HG02981 (cell line): ENCODE results near the gene GALK1.
"Not testable (repeated sequence)": the region's sequence is repeated elsewhere in the genome, so short reads cannot be mapped to it uniquely, and the experiment has no call there.

Experiments
- ATAC-seq: cut with Tn5 transposase; IDR thresholded peaks from one replicate; pipeline ENCODE4 v1.9.1; 2021; ENCODE audit warnings: mild to moderate bottlenecking, moderate library complexity; ENCODE audit not compliant: unreplicated experiment

GALK1 gene

GRCh38 chr17:75784473-75785015, 19.6 kb upstream of the GALK1 start, which contains the start of gene UNK:
UNK (plus strand) TSS chr17:75784806; CDS start chr17:75784881, 75 bp downstream.
- peak; percentile 59 for ATAC-seq

GRCh38 chr17:75783803-75784472, 18.9 kb upstream of the GALK1 start:
- ATAC-seq: no peak

- no peak for ATAC-seq
These were observed 18.2 kb upstream of the GALK1 start for GRCh38 chr17:75783069-75783783.

- ATAC-seq: no peak
These were observed 15.2 kb upstream of the GALK1 start for GRCh38 chr17:75779987-75780889.

- peak; percentile 65 for ATAC-seq
These were observed 14.4 kb upstream of the GALK1 start for GRCh38 chr17:75779250-75779986.

GRCh38 chr17:75778861-75779249, 13.9 kb upstream of the GALK1 start:
- ATAC-seq: peak; percentile 5

GRCh38 chr17:75778066-75778860, 13.3 kb upstream of the GALK1 start:
- ATAC-seq: not testable (repeated sequence)

GRCh38 chr17:75777296-75777922, 12.4 kb upstream of the GALK1 start:
- no peak for ATAC-seq

GRCh38 chr17:75776386-75777295, 11.6 kb upstream of the GALK1 start:
- ATAC-seq: no peak

GRCh38 chr17:75774991-75775668, 10.1 kb upstream of the GALK1 start:
- ATAC-seq: no peak

- no peak for ATAC-seq
These were observed 9.5 kb upstream of the GALK1 start for GRCh38 chr17:75774471-75774990.

GRCh38 chr17:75773808-75774470, 8.9 kb upstream of the GALK1 start:
- no peak for ATAC-seq

GRCh38 chr17:75773121-75773807, 8.3 kb upstream of the GALK1 start:
- no peak for ATAC-seq

GRCh38 chr17:75771334-75772281, 6.6 kb upstream of the GALK1 start:
- ATAC-seq: no peak

- ATAC-seq: no peak
These were observed 4.5 kb upstream of the GALK1 start for GRCh38 chr17:75769536-75769935.
